ENCODE data around the gene PRKCSH.

The PRKCSH gene

DNA sequence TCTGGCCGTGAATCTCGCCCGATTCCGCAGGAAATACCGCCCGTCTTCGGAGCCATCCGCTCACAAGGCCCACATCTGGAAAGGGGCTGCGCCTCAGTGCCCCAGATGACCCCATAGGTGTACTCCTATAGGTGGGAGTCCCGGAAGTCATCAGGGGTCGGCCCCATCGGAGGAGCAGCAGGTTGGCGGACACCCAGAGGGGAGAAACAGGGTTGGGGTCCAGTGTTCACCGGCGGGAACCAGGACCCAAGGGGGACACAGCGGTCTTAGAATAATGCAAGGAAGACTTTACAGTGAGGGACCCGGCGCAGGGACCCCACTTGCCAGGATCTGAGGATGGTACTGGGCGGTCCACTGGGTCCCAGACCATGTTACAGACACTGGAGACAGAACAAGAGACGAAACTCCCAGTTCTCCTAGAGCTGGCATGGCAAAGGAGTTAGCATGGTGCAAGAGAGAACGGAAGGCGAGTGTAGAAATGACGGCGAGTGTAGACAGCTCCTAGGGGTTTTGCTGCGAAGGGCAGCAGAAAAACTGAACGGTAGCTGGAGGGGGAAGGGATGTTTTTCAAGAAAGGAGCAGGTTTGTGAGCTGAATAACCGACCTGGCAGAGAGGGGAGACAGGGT, 12.2 kb upstream of the PRKCSH start:
- Histone ChIP-seq H2AK5ac (ENCODE audit: low read depth, low read length) (no peak overlapping the region), H4K91ac (ENCODE audit: low read depth, low read length, poor library complexity) (no peak overlapping the region), H3K4me3 (ENCODE audit: low read length in 2 of 2) (no peak overlapping the region), H3K9ac (ENCODE audit: low read depth, low read length, poor library complexity) (no peak overlapping the region), H3K4ac (ENCODE audit: low read length) (peak overlapping the region; percentile 27), H3K18ac (ENCODE audit: low read length) (no peak overlapping the region), H2BK5ac (ENCODE audit: low read length) (no peak overlapping the region), H3K23ac (ENCODE audit: low read depth, low read length, poor library complexity) (no peak overlapping the region), H3K27ac (replicated peaks; ENCODE audit: low read length) (no peak overlapping the region), H3K27me3 (ENCODE audit: control insufficient read depth in 3 of 3, insufficient read depth in 3 of 3, low read depth in 1 of 3, low read length in 3 of 3) (peaks cover 43 to 59% (median 57%) of the 10 kb centered on the region in 3 experiments), H2BK15ac (ENCODE audit: low read length) (no peak overlapping the region), H2BK12ac (ENCODE audit: low read length) (no peak overlapping the region), H3K4me2 (ENCODE audit: insufficient read depth, low read length, poor library complexity, severe bottlenecking) (no peak overlapping the region), H3K14ac (ENCODE audit: low read length) (peak overlapping the region; percentile 8), H3K79me1 (ENCODE audit: low read depth, low read length) (no peaks in the 10 kb centered on the region), H3K9me3 (replicated peaks in 1 of 2; ENCODE audit: control insufficient read depth in 2 of 2, insufficient read depth in 1 of 2, low read depth in 1 of 2, low read length in 2 of 2) (peaks cover 13% of the 10 kb centered on the region in 2 donors), H3K4me1 (ENCODE audit: control insufficient read depth in 2 of 2, insufficient read depth in 1 of 2, low read depth in 1 of 2, low read length in 2 of 2) (peaks cover 13 to 16% of the 10 kb centered on the region in 2 donors), H2BK120ac (ENCODE audit: low read depth, low read length) (no peak overlapping the region), H4K8ac (ENCODE audit: low read depth, low read length) (no peak overlapping the region), H3K36me3 (replicated peaks in 1 of 2; ENCODE audit: control insufficient read depth in 2 of 2, insufficient read depth in 2 of 2, low read length in 2 of 2) (no peaks in the 10 kb centered on the region), H2AFZ (ENCODE audit: low read length) (no peak overlapping the region)
- DNase-seq (ENCODE audit: low spot score), result no peak
- no CpG with 5 or more reads among the region's 27 CpGs for WGBS, 2 donors (ENCODE audit: extremely low coverage in 2 of 2, insufficient read length in 2 of 2, insufficient replicate concordance in 1 of 2)

DNA sequence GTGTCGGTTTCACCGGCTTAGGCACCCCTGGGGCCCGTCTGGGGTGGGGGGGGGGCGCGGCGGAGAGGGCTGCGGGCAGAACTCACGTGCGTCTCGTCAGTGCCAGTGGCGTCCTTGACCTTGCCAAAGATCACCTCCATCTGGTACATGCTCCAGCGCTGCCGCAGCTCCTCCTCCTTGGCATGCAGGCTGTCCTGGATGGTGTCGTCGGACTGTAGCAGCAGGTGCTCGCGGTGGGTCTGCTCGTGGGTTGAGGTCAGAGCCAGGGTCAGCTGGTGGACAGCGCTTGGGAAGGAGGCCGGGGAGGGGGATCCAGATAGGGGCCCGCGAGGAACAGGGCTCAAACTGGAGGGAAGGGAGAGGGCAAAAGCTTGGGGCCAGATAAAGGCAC, 11.6 kb upstream of the PRKCSH start:
- H3K36me3 ChIP-seq (replicated peaks in 1 of 2; ENCODE audit: control insufficient read depth in 2 of 2, insufficient read depth in 2 of 2, low read length in 2 of 2), result no peaks in the 10 kb centered on the region
- no peak overlapping the region for H2BK15ac ChIP-seq (ENCODE audit: low read length)
- H3K27ac ChIP-seq (replicated peaks; ENCODE audit: low read length), result no peak overlapping the region
- H3K9me3 ChIP-seq (replicated peaks in 1 of 2; ENCODE audit: control insufficient read depth in 2 of 2, insufficient read depth in 1 of 2, low read depth in 1 of 2, low read length in 2 of 2), result peaks cover 10 to 13% of the 10 kb centered on the region in 2 donors
- peak overlapping the region; percentile 80 for H3K18ac ChIP-seq (ENCODE audit: low read length)
- no CpG with 5 or more reads among the region's 22 CpGs for WGBS, 2 donors (ENCODE audit: extremely low coverage in 2 of 2, insufficient read length in 2 of 2, insufficient replicate concordance in 1 of 2)
- no peak overlapping the region for H4K91ac ChIP-seq (ENCODE audit: low read depth, low read length, poor library complexity)
- no peak overlapping the region for H2BK12ac ChIP-seq (ENCODE audit: low read length)
- no peaks in the 10 kb centered on the region for H3K79me1 ChIP-seq (ENCODE audit: low read depth, low read length)
- no peak overlapping the region for H2AK5ac ChIP-seq (ENCODE audit: low read depth, low read length)
- no peak overlapping the region for H3K14ac ChIP-seq (ENCODE audit: low read length)
- H2BK5ac ChIP-seq (ENCODE audit: low read length), result no peak overlapping the region
- H3K27me3 ChIP-seq (ENCODE audit: control insufficient read depth in 3 of 3, insufficient read depth in 3 of 3, low read depth in 1 of 3, low read length in 3 of 3), result peaks cover 38 to 54% (median 52%) of the 10 kb centered on the region in 3 experiments
- H3K4ac ChIP-seq (ENCODE audit: low read length), result no peak overlapping the region
- H2AFZ ChIP-seq (ENCODE audit: low read length), result no peak overlapping the region
- peaks cover 11 to 14% of the 10 kb centered on the region in 2 donors for H3K4me1 ChIP-seq (ENCODE audit: control insufficient read depth in 2 of 2, insufficient read depth in 1 of 2, low read depth in 1 of 2, low read length in 2 of 2)
- H3K4me3 ChIP-seq (ENCODE audit: low read length in 2 of 2), result no peak overlapping the region
- H2BK120ac ChIP-seq (ENCODE audit: low read depth, low read length), result no peak overlapping the region
- H4K8ac ChIP-seq (ENCODE audit: low read depth, low read length), result no peak overlapping the region
- H3K4me2 ChIP-seq (ENCODE audit: insufficient read depth, low read length, poor library complexity, severe bottlenecking), result no peak overlapping the region
- no peak for DNase-seq (ENCODE audit: low spot score)
- peak overlapping the region; percentile 89 for H3K23ac ChIP-seq (ENCODE audit: low read depth, low read length, poor library complexity)
- H3K9ac ChIP-seq (ENCODE audit: low read depth, low read length, poor library complexity), result no peak overlapping the region

DNA sequence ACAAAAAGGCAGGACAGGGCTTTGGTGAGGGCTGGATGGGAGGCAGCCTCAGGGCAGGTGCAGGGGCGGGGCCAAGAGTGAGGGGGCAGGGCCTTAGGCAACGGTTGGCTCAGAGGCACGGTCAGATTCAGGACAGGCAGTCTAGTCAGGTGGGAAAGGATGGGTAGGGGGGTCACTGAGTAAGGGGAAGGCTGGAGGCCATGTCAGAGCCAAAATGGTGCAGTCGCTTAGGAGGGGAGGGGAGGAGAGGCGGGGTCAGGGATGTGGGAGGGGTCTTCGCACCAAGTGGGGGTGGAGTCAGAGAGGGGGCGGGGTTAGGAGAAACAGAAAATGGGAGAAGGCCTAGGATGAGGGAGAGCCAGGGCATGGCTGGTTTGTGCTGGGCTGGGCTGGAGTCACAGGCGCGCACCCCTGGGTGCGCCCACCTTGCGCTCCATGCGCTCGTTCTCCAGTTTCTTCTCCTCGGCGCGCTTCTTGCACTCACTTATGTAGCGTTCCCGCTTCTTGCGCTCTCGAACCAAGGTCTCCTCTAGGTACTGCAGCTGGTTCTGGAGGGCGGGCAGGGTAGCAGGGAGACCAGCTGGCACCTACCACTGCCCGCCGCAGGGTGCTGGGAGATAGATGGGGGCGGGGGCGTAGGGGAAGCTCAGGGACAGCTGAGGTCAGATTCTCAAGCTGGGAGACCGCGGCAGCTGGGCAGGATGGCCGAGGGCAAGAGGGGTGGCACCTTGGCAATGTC, 9.5 kb upstream of the PRKCSH start:
- H3K18ac ChIP-seq (ENCODE audit: low read length), result no peak overlapping the region
- H3K27me3 ChIP-seq (ENCODE audit: control insufficient read depth in 3 of 3, insufficient read depth in 3 of 3, low read depth in 1 of 3, low read length in 3 of 3), result peaks cover 27 to 34% (median 31%) of the 10 kb centered on the region in 3 experiments
- H3K4me2 ChIP-seq (ENCODE audit: insufficient read depth, low read length, poor library complexity, severe bottlenecking), result no peak overlapping the region
- no peak overlapping the region for H3K27ac ChIP-seq (replicated peaks; ENCODE audit: low read length)
- H2BK12ac ChIP-seq (ENCODE audit: low read length), result no peak overlapping the region
- no peak overlapping the region for H2BK120ac ChIP-seq (ENCODE audit: low read depth, low read length)
- H3K4me1 ChIP-seq (ENCODE audit: control insufficient read depth in 2 of 2, insufficient read depth in 1 of 2, low read depth in 1 of 2, low read length in 2 of 2), result peaks cover 3 to 6% of the 10 kb centered on the region in 2 donors
- H3K4me3 ChIP-seq (ENCODE audit: low read length in 2 of 2), result no peak overlapping the region
- peak overlapping the region; percentile 44 for H3K9ac ChIP-seq (ENCODE audit: low read depth, low read length, poor library complexity)
- H3K9me3 ChIP-seq (replicated peaks in 1 of 2; ENCODE audit: control insufficient read depth in 2 of 2, insufficient read depth in 1 of 2, low read depth in 1 of 2, low read length in 2 of 2), result peaks cover 9 to 13% of the 10 kb centered on the region in 2 donors
- no CpG with 5 or more reads among the region's 28 CpGs for WGBS, 2 donors (ENCODE audit: extremely low coverage in 2 of 2, insufficient read length in 2 of 2, insufficient replicate concordance in 1 of 2)
- no peak overlapping the region for H3K4ac ChIP-seq (ENCODE audit: low read length)
- no peak overlapping the region for H2BK15ac ChIP-seq (ENCODE audit: low read length)
- H3K14ac ChIP-seq (ENCODE audit: low read length), result no peak overlapping the region
- H2BK5ac ChIP-seq (ENCODE audit: low read length), result no peak overlapping the region
- no peak overlapping the region for H2AK5ac ChIP-seq (ENCODE audit: low read depth, low read length)
- no peaks in the 10 kb centered on the region for H3K79me1 ChIP-seq (ENCODE audit: low read depth, low read length)
- H2AFZ ChIP-seq (ENCODE audit: low read length), result no peak overlapping the region
- no peak overlapping the region for H4K91ac ChIP-seq (ENCODE audit: low read depth, low read length, poor library complexity)
- H3K36me3 ChIP-seq (replicated peaks in 1 of 2; ENCODE audit: control insufficient read depth in 2 of 2, insufficient read depth in 2 of 2, low read length in 2 of 2), result no peaks in the 10 kb centered on the region
- DNase-seq (ENCODE audit: low spot score), result no peak
- H3K23ac ChIP-seq (ENCODE audit: low read depth, low read length, poor library complexity), result no peak overlapping the region
- no peak overlapping the region for H4K8ac ChIP-seq (ENCODE audit: low read depth, low read length)

DNA sequence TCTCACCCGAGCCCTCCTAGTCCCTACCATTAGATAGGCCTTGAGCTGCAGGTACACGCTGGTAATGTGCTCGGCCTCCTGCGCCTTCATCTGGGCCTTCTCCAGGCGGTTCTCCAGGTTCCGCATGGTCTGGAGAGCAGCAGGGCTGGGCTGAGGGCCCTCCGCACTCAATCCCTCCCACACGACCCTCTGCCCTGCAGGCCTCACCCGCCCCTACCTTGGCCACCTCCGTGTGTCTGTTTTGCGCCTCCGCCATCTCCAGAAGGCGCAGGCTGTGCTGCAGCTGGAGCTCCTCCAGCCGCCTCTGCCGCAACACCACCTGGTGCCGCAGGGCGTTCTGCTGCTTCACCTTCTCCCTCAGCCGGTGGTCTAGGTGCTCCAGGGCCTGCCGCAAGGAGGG, 8.8 kb upstream of the PRKCSH start:
- no peak overlapping the region for H3K18ac ChIP-seq (ENCODE audit: low read length)
- no peak overlapping the region for H4K91ac ChIP-seq (ENCODE audit: low read depth, low read length, poor library complexity)
- H3K4me2 ChIP-seq (ENCODE audit: insufficient read depth, low read length, poor library complexity, severe bottlenecking), result no peak overlapping the region
- H3K79me1 ChIP-seq (ENCODE audit: low read depth, low read length), result no peaks in the 10 kb centered on the region
- H3K4me1 ChIP-seq (ENCODE audit: control insufficient read depth in 2 of 2, insufficient read depth in 1 of 2, low read depth in 1 of 2, low read length in 2 of 2), result no peaks in the 10 kb centered on the region
- DNase-seq (ENCODE audit: low spot score), result no peak
- peak overlapping the region; percentile 84 for H2AK5ac ChIP-seq (ENCODE audit: low read depth, low read length)
- H3K9ac ChIP-seq (ENCODE audit: low read depth, low read length, poor library complexity), result no peak overlapping the region
- no CpG with 5 or more reads among the region's 19 CpGs for WGBS, 2 donors (ENCODE audit: extremely low coverage in 2 of 2, insufficient read length in 2 of 2, insufficient replicate concordance in 1 of 2)
- H3K36me3 ChIP-seq (replicated peaks in 1 of 2; ENCODE audit: control insufficient read depth in 2 of 2, insufficient read depth in 2 of 2, low read length in 2 of 2), result no peaks in the 10 kb centered on the region
- H2BK15ac ChIP-seq (ENCODE audit: low read length), result no peak overlapping the region
- H3K9me3 ChIP-seq (replicated peaks in 1 of 2; ENCODE audit: control insufficient read depth in 2 of 2, insufficient read depth in 1 of 2, low read depth in 1 of 2, low read length in 2 of 2), result peaks cover 5 to 13% of the 10 kb centered on the region in 2 donors
- peaks cover 20 to 26% (median 24%) of the 10 kb centered on the region in 3 experiments for H3K27me3 ChIP-seq (ENCODE audit: control insufficient read depth in 3 of 3, insufficient read depth in 3 of 3, low read depth in 1 of 3, low read length in 3 of 3)
- H3K4ac ChIP-seq (ENCODE audit: low read length), result no peak overlapping the region
- no peak overlapping the region for H3K23ac ChIP-seq (ENCODE audit: low read depth, low read length, poor library complexity)
- H2AFZ ChIP-seq (ENCODE audit: low read length), result no peak overlapping the region
- H3K27ac ChIP-seq (replicated peaks; ENCODE audit: low read length), result no peak overlapping the region
- H3K4me3 ChIP-seq (ENCODE audit: low read length in 2 of 2), result no peak overlapping the region
- no peak overlapping the region for H2BK5ac ChIP-seq (ENCODE audit: low read length)
- no peak overlapping the region for H4K8ac ChIP-seq (ENCODE audit: low read depth, low read length)
- H2BK12ac ChIP-seq (ENCODE audit: low read length), result no peak overlapping the region
- peak overlapping the region; percentile 63 for H3K14ac ChIP-seq (ENCODE audit: low read length)
- H2BK120ac ChIP-seq (ENCODE audit: low read depth, low read length), result peak overlapping the region; percentile 41
